ENCODE measurements around the gene DPP6. TPM values are rescaled to one million over a fixed set of nuclear protein-coding genes. Genes with fewer than 3 reads are reported as not detected.

DPP6 gene
- polyA plus RNA-seq, 1 donor (not counting 4 experiments of a cell fraction or from before 2014, with no cell fraction given): not detected

DNA sequence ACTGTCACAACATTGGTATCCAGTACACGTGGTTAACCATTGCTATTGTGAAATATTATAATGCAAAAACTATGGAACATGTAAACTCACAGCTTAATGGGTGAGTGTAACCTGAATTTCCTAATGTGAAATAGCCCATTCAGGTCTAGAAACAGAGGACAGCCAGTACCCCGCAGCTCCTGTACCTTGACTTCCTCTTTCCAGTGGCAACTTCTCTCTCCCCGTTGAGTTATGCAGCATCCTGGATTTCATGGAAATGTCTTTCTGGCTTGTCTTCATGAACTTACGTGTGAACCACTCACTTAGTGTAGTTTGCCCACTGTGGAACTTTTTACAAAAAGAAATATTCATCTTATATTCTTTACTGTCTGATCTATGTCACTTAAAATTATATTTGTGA, 384.4 kb downstream of the DPP6 start:
- FAIRE-seq: no peak
- DNase-seq (ENCODE audit: low read depth, low spot score): no peak
- H2AFZ ChIP-seq (ENCODE audit: control insufficient read depth, low read length): no peak overlapping the region
- TF ChIP-seq EZH2 (IDR thresholded peaks at IDR 0.05; ENCODE audit: low read length): no peak
- TF ChIP-seq, protein P1, sequence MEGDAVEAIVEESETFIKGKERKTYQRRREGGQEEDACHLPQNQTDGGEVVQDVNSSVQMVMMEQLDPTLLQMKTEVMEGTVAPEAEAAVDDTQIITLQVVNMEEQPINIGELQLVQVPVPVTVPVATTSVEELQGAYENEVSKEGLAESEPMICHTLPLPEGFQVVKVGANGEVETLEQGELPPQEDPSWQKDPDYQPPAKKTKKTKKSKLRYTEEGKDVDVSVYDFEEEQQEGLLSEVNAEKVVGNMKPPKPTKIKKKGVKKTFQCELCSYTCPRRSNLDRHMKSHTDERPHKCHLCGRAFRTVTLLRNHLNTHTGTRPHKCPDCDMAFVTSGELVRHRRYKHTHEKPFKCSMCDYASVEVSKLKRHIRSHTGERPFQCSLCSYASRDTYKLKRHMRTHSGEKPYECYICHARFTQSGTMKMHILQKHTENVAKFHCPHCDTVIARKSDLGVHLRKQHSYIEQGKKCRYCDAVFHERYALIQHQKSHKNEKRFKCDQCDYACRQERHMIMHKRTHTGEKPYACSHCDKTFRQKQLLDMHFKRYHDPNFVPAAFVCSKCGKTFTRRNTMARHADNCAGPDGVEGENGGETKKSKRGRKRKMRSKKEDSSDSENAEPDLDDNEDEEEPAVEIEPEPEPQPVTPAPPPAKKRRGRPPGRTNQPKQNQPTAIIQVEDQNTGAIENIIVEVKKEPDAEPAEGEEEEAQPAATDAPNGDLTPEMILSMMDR (optimal IDR thresholded peaks at IDR 0.05 in 1 of 3, IDR thresholded peaks at IDR 0.05 in 1 of 3, conservative IDR thresholded peaks at IDR 0.05 in 1 of 3; ENCODE audit: extremely low read depth in 1 of 3, insufficient read depth in 2 of 3, low read length in 3 of 3): no peak
- H3K79me2 ChIP-seq (ENCODE audit: control insufficient read depth, insufficient read depth, low read length): no peaks in the 10 kb centered on the region
- H3K9me3 ChIP-seq (ENCODE audit: control insufficient read depth, low read depth, low read length): peaks cover 1% of the 10 kb centered on the region
- H3K36me3 ChIP-seq (ENCODE audit: control insufficient read depth in 2 of 2, extremely low read depth in 1 of 2, insufficient read depth in 2 of 2, low read length in 2 of 2): no peaks in the 10 kb centered on the region
- no peaks in the 10 kb centered on the region for H3K4me1 ChIP-seq (ENCODE audit: control insufficient read depth, extremely low read depth, insufficient read depth, low read length)
- H3K4me3 ChIP-seq (ENCODE audit: control insufficient read depth in 2 of 3, extremely low read depth in 1 of 3, insufficient read depth in 2 of 3, low read depth in 1 of 3, low read length in 3 of 3): no peak overlapping the region
- dilution Hi-C loops (cut with MboI; ENCODE audit: extremely low pct_ligation_motif_present, low sequenced_read_pairs): no loop called here
- H3K4me2 ChIP-seq (ENCODE audit: control insufficient read depth, extremely low read depth, insufficient read depth, low read depth, low read length): no peak overlapping the region
- H4K20me1 ChIP-seq (ENCODE audit: control insufficient read depth, extremely low read depth, insufficient read depth, low read length): no peaks in the 10 kb centered on the region
- no peaks in the 10 kb centered on the region for H3K9me1 ChIP-seq (ENCODE audit: control insufficient read depth, extremely low read depth, insufficient read depth, low read length)
- no peaks in the 10 kb centered on the region for H3K27me3 ChIP-seq (ENCODE audit: control insufficient read depth, extremely low read depth, insufficient read depth, low read length)
- H3K27ac ChIP-seq (ENCODE audit: control insufficient read depth, insufficient read depth, low read length): no peak overlapping the region
- H3K9ac ChIP-seq (ENCODE audit: control insufficient read depth, extremely low read depth, insufficient read depth, low read length): no peak overlapping the region

DNA sequence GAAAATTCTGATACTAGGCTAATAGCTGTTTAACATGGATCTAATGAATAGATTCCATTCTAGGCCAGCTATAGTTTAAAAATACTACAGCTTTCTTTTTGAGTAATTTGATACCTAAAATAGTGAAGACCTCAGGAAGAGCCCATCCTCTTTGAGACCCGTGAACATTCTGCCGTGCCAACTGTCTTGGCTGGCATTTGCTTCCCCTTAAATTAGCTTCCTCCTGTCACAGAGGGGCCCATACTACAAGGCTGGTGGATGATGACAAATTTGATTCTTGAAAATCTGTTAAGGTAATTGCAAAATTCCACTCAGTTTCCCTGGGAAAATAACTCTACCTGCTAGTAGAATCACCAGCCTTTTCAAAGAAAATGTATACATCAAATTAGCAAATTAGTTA, 385.0 kb downstream of the DPP6 start:
- Histone ChIP-seq H2AFZ (ENCODE audit: control insufficient read depth, low read length) (no peak overlapping the region), H3K9ac (ENCODE audit: control insufficient read depth, extremely low read depth, insufficient read depth, low read length) (no peak overlapping the region), H3K27me3 (ENCODE audit: control insufficient read depth, extremely low read depth, insufficient read depth, low read length) (no peaks in the 10 kb centered on the region), H4K20me1 (ENCODE audit: control insufficient read depth, extremely low read depth, insufficient read depth, low read length) (no peaks in the 10 kb centered on the region), H3K79me2 (ENCODE audit: control insufficient read depth, insufficient read depth, low read length) (no peaks in the 10 kb centered on the region), H3K27ac (ENCODE audit: control insufficient read depth, insufficient read depth, low read length) (no peak overlapping the region), H3K9me1 (ENCODE audit: control insufficient read depth, extremely low read depth, insufficient read depth, low read length) (no peaks in the 10 kb centered on the region), H3K4me1 (ENCODE audit: control insufficient read depth, extremely low read depth, insufficient read depth, low read length) (no peaks in the 10 kb centered on the region), H3K4me3 (ENCODE audit: control insufficient read depth in 2 of 3, extremely low read depth in 1 of 3, insufficient read depth in 2 of 3, low read depth in 1 of 3, low read length in 3 of 3) (no peak overlapping the region), H3K4me2 (ENCODE audit: control insufficient read depth, extremely low read depth, insufficient read depth, low read depth, low read length) (no peak overlapping the region), H3K36me3 (ENCODE audit: control insufficient read depth in 2 of 2, extremely low read depth in 1 of 2, insufficient read depth in 2 of 2, low read length in 2 of 2) (no peaks in the 10 kb centered on the region), H3K9me3 (ENCODE audit: control insufficient read depth, low read depth, low read length) (peaks cover 1% of the 10 kb centered on the region)
- no peak for TF ChIP-seq EZH2 (IDR thresholded peaks at IDR 0.05; ENCODE audit: low read length)
- TF ChIP-seq, protein P1 (optimal IDR thresholded peaks at IDR 0.05 in 1 of 3, IDR thresholded peaks at IDR 0.05 in 1 of 3, conservative IDR thresholded peaks at IDR 0.05 in 1 of 3; ENCODE audit: extremely low read depth in 1 of 3, insufficient read depth in 2 of 3, low read length in 3 of 3): no peak
- FAIRE-seq (no peak), DNase-seq (ENCODE audit: low read depth, low spot score) (no peak)
- dilution Hi-C loops (cut with MboI; ENCODE audit: extremely low pct_ligation_motif_present, low sequenced_read_pairs): no loop called here

Measured in keratinocyte (primary cell).